ENCODE data around the gene EVX2.

EVX2 gene

GRCh38 chr2:176099159-176099727, 15.5 kb upstream of the EVX2 start:
- in situ Hi-C loops (cut with HindIII; ENCODE audit: low sequenced_read_pairs): loop anchor here (10.0 kb wide), 1 partner anchor 624 kb away; no protein-coding TSS in a partner anchor

- in situ Hi-C loops (cut with HindIII; ENCODE audit: low sequenced_read_pairs): loop anchor here (10.0 kb wide), 1 partner anchor 624 kb away; no protein-coding TSS in a partner anchor
Observed at GRCh38 chr2:176098366-176099158, 14.8 kb upstream of the EVX2 start.

- in situ Hi-C loops (cut with HindIII; ENCODE audit: low sequenced_read_pairs): loop anchor here (10.0 kb wide), 1 partner anchor 623 kb away; no protein-coding TSS in a partner anchor
Observed at GRCh38 chr2:176097820-176098365, 14.1 kb upstream of the EVX2 start.

- in situ Hi-C loops (cut with HindIII; ENCODE audit: low sequenced_read_pairs): loop anchor here (10.0 kb wide), 1 partner anchor 622 kb away; no protein-coding TSS in a partner anchor
Observed at GRCh38 chr2:176096986-176097819, 13.4 kb upstream of the EVX2 start.

- in situ Hi-C loops (cut with HindIII; ENCODE audit: low sequenced_read_pairs): loop anchor here (10.0 kb wide), 1 partner anchor 622 kb away; no protein-coding TSS in a partner anchor
Observed at GRCh38 chr2:176096243-176096985, 12.7 kb upstream of the EVX2 start.

GRCh38 chr2:176095421-176095820, 11.7 kb upstream of the EVX2 start:
- in situ Hi-C loops (cut with HindIII; ENCODE audit: low sequenced_read_pairs): loop anchor here (10.0 kb wide), 1 partner anchor 621 kb away; no protein-coding TSS in a partner anchor

GRCh38 chr2:176094349-176094748, 10.6 kb upstream of the EVX2 start:
- in situ Hi-C loops (cut with HindIII; ENCODE audit: low sequenced_read_pairs): loop anchor here (5.0 to 10.0 kb wide), 3 partner anchors 102 to 620 kb away; no protein-coding TSS in a partner anchor

GRCh38 chr2:176093898-176094249, 10.1 kb upstream of the EVX2 start:
- in situ Hi-C loops (cut with HindIII; ENCODE audit: low sequenced_read_pairs): loop anchor here (5.0 to 10.0 kb wide), 3 partner anchors 102 to 619 kb away; no protein-coding TSS in a partner anchor

GRCh38 chr2:176093145-176093897, 9.6 kb upstream of the EVX2 start:
- in situ Hi-C loops (cut with HindIII; ENCODE audit: low sequenced_read_pairs): loop anchor here (5.0 to 10.0 kb wide), 3 partner anchors 101 to 619 kb away; no protein-coding TSS in a partner anchor

- in situ Hi-C loops (cut with HindIII; ENCODE audit: low sequenced_read_pairs): loop anchor here (5.0 to 10.0 kb wide), 3 partner anchors 100 to 618 kb away; no protein-coding TSS in a partner anchor
Observed at GRCh38 chr2:176092270-176093144, 8.7 kb upstream of the EVX2 start, which contains the start of gene HOXD13. Gene HOXD13 (plus strand): TSS chr2:176092721. CDS start chr2:176092891, 170 bp downstream.

- in situ Hi-C loops (cut with HindIII; ENCODE audit: low sequenced_read_pairs): loop anchor here (5.0 to 10.0 kb wide), 3 partner anchors 99 to 617 kb away; no protein-coding TSS in a partner anchor
Observed at GRCh38 chr2:176091329-176092258, 7.8 kb upstream of the EVX2 start.

GRCh38 chr2:176090862-176091261, 7.1 kb upstream of the EVX2 start:
- in situ Hi-C loops (cut with HindIII; ENCODE audit: low sequenced_read_pairs): loop anchor here (5.0 to 10.0 kb wide), 3 partner anchors 99 to 616 kb away; no protein-coding TSS in a partner anchor

GRCh38 chr2:176089843-176090395, 6.2 kb upstream of the EVX2 start:
- in situ Hi-C loops (cut with HindIII; ENCODE audit: low sequenced_read_pairs): loop anchor here (5.0 to 10.0 kb wide), 3 partner anchors 98 to 615 kb away; no protein-coding TSS in a partner anchor

- in situ Hi-C loops (cut with HindIII; ENCODE audit: low sequenced_read_pairs): no loop called here
Observed at GRCh38 chr2:176088937-176089842, 5.4 kb upstream of the EVX2 start.
